Osteocyte (in vitro differentiated cells): ENCODE data around the gene ZFHX2. TPM values are rescaled to one million over a fixed set of nuclear protein-coding genes. Genes with fewer than 3 reads are reported as not detected.

Experiments used
- DNase-seq: peaks from one replicate; pipeline ENCODE4 v3.0.0; 2021; ENCODE audit warnings: mixed read lengths; ENCODE audit not compliant: unreplicated experiment; ENCODE audit errors: extremely low spot score
- H3K27ac Mint-ChIP-seq: one replicate; pipeline ENCODE4 v1.8.0; 2021; ENCODE audit warnings: mild to moderate bottlenecking, mixed read lengths; ENCODE audit not compliant: unreplicated experiment
- H3K27me3 Mint-ChIP-seq: one replicate; pipeline ENCODE4 v1.8.0; 2021; ENCODE audit warnings: mixed read lengths; ENCODE audit not compliant: unreplicated experiment
- H3K36me3 Mint-ChIP-seq: one replicate; pipeline ENCODE4 v1.8.0; 2021; ENCODE audit warnings: mixed read lengths; ENCODE audit not compliant: unreplicated experiment
- H3K4me1 Mint-ChIP-seq: one replicate; pipeline ENCODE4 v1.8.0; 2021; ENCODE audit warnings: mixed read lengths; ENCODE audit not compliant: unreplicated experiment
- H3K4me3 Mint-ChIP-seq: one replicate; pipeline ENCODE4 v1.8.0; 2021; ENCODE audit warnings: mild to moderate bottlenecking, moderate library complexity, mixed read lengths; ENCODE audit not compliant: unreplicated experiment
- H3K9me3 Mint-ChIP-seq: one replicate; pipeline ENCODE4 v1.8.0; 2021; ENCODE audit warnings: mixed read lengths; ENCODE audit not compliant: unreplicated experiment
- total RNA-seq: library from RNA; stranded (reverse); gene quantifications from 2 replicates; pipeline ENCODE4 v1.2.1, GENCODE V29; 2021
- TF ChIP-seq, protein P1 (sequence below): fragments of 200-600 bp; sonication (generic); IDR thresholded peaks from 2 replicates; pipeline ENCODE4 v1.5.0; 2021; ENCODE audit warnings: antibody characterized with exemption, mild to moderate bottlenecking, moderate library complexity

Gene ZFHX2
- total RNA-seq, 1 donor from 2014 or later, result 5.7 TPM

DNA sequence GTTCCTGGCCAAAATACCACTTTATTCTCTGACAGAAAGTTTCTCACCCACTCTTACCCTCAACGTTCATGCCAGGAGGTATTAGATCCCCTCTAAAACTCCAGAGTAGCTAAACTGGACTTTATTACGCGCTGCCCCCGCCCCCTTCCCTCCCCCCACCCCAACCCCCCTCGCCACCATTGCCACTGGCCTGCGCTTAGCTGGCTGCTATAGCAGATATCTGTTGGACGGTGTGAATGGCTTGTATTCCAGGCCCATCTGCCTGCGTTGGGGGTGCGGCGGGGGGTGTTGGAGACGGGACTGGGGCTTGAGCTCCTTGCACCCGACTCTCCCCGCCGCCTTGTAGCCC lies 3.9 kb upstream of the ZFHX2 start:
- H3K36me3 Mint-ChIP-seq, result peaks cover 4% of the 10 kb centered on the region
- H3K4me3 Mint-ChIP-seq, result peak overlapping the region; percentile 96
- peak overlapping the region; percentile 95 for H3K27ac Mint-ChIP-seq
- no peak for DNase-seq
- no peaks in the 10 kb centered on the region for H3K9me3 Mint-ChIP-seq
- no peaks in the 10 kb centered on the region for H3K27me3 Mint-ChIP-seq
- H3K4me1 Mint-ChIP-seq, result peaks cover 27% of the 10 kb centered on the region
- TF ChIP-seq, protein P1, sequence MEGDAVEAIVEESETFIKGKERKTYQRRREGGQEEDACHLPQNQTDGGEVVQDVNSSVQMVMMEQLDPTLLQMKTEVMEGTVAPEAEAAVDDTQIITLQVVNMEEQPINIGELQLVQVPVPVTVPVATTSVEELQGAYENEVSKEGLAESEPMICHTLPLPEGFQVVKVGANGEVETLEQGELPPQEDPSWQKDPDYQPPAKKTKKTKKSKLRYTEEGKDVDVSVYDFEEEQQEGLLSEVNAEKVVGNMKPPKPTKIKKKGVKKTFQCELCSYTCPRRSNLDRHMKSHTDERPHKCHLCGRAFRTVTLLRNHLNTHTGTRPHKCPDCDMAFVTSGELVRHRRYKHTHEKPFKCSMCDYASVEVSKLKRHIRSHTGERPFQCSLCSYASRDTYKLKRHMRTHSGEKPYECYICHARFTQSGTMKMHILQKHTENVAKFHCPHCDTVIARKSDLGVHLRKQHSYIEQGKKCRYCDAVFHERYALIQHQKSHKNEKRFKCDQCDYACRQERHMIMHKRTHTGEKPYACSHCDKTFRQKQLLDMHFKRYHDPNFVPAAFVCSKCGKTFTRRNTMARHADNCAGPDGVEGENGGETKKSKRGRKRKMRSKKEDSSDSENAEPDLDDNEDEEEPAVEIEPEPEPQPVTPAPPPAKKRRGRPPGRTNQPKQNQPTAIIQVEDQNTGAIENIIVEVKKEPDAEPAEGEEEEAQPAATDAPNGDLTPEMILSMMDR, result no peak

DNA sequence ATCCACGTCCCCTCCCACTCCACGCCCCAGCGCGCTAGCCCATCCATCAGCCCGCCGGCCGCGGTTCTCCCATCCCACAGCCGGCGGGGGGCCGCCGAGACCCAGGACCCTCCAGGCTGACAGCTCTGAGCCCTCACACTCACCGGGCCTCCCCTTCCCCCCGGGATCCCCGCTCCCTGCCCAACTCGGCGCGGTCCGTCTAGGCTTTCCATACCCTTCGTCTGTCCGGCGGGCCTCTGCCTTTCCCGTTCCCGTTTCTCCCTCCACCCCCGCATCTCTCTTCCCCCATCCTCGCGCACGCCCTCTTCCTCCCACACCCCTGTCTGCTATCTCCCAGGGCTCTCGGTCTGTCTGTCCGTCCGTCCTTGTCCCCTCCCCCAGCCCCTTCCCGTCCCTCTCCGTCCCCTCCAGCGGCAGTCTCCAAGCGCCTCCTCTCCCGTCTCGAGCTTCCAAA lies 726 bp downstream of the ZFHX2 start:
- Mint-ChIP-seq H3K27me3 (no peaks in the 10 kb centered on the region), H3K9me3 (no peaks in the 10 kb centered on the region), H3K27ac (peak overlapping the region; percentile 74), H3K36me3 (no peaks in the 10 kb centered on the region), H3K4me3 (no peak overlapping the region), H3K4me1 (peaks cover 7% of the 10 kb centered on the region)
- TF ChIP-seq, protein P1, result no peak
- DNase-seq, result no peak

DNA sequence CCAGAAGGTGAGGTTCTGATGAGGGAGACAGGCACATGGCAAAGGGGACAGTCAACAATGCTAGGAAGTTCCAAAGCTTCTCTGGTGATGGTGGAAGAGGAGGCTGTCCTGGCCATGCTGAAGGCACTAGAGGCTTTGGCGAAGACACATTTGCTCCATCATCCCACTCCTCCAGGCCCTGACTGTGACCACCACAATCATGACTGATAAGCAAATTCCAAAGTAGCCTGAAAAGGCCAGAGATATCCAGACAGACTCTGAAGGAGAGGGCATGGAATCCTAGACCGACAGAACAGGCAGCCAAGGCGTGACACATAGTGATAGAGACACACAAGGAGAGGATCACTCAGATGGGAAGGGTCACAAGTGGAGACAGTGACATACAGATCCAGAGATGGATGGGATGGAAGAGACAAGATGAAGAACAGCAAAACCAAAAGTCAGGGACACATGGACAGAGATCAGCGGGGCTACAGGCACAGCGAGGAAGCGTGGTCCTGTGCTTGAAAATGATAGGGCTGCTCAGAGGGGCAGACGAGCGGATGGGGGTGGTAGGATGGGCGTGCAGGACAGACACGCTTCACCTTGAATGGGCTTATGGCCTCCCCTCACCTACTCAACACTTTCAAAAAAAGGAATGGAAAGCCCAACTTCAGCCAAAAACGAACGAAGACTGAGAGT lies 1.3 kb downstream of the ZFHX2 start:
- DNase-seq, result no peak
- no peak overlapping the region for H3K27ac Mint-ChIP-seq

DNA sequence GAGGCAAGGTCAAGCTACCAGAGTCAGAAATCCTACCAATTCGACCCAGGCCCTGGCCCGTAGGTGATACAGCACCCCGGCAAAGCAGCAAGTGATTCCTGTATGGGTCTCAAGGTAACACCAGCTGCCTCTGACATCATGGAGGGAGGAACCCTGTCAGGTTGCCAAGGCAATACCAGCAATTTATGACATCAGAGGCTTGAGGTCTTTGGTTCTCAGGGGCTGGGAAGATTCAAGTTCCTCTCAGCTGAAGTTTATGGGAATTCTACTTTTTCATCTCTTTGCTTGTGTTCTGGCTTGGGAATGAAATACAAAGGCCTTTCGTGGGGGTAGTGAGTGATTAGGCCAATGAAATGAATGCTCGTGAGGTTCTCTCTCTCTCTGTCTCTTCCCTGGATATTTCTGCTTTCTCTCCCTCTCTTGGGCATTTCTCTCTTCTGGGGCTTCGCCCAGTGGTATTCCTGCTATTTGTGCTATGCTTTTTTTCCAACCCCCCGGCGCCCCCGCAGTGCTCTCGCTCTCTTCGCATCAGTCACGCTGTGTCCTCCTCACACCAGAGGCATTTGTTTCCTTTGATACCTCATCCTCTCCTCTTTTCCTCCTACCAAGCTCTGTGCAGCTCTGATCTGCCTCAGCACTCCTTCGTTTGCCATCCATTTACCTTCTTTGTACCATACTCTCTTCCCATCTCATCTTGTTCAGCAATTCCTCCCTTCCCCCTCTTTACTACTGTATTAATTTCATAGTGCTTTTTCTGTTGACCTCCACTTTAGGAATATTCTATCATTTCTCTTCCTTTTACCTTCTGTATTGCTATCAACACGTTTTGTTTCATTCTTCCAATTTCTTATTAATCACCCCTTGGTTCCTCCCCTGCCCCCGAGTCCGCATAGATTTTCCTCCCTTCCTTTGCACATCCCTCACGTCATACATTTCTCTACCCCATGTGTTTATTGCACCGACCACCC lies 2.9 kb downstream of the ZFHX2 start:
- Mint-ChIP-seq H3K27me3 (no peaks in the 10 kb centered on the region), H3K9me3 (no peaks in the 10 kb centered on the region), H3K4me1 (peaks cover 7% of the 10 kb centered on the region), H3K4me3 (no peak overlapping the region), H3K36me3 (no peaks in the 10 kb centered on the region), H3K27ac (no peak overlapping the region)
- TF ChIP-seq, protein P1, result no peak
- DNase-seq, result no peak

More for the DNA sequence above, 1.3 kb downstream of the ZFHX2 start:
- no peaks in the 10 kb centered on the region for H3K36me3 Mint-ChIP-seq
- TF ChIP-seq, protein P1, result no peak
- H3K9me3 Mint-ChIP-seq, result no peaks in the 10 kb centered on the region
- no peaks in the 10 kb centered on the region for H3K27me3 Mint-ChIP-seq
- no peak overlapping the region for H3K4me3 Mint-ChIP-seq
- peaks cover 5% of the 10 kb centered on the region for H3K4me1 Mint-ChIP-seq

DNA sequence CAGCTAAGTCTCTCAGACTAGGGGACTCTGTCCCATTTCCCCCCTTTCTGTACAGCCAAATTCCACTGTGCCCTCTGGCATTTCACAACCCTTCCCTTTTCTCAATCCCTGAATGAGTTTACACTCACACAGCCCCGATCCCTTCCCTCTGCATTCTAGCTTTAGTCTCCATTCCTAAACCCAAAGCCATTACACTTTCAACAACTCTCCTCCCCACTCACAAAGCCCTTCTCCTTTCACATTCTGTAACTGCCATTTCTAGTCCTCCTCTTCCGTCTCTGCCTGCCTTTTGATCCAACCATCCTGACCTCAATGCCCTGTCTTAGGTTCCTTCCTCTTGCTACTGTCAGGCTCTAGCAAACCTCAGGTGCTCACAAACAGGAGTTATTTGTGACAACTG lies 3.6 kb downstream of the ZFHX2 start:
- Mint-ChIP-seq H3K4me1 (peaks cover 7% of the 10 kb centered on the region), H3K4me3 (no peak overlapping the region), H3K27me3 (no peaks in the 10 kb centered on the region), H3K9me3 (no peaks in the 10 kb centered on the region), H3K36me3 (no peaks in the 10 kb centered on the region), H3K27ac (no peak overlapping the region)
- TF ChIP-seq, protein P1, result no peak
- DNase-seq, result no peak
